H1 (cell line): ENCODE measurements around the gene SS18. TPM values are rescaled to one million over a fixed set of nuclear protein-coding genes. Genes with fewer than 3 reads are reported as not detected.

Experiments
- CTCF ChIA-PET: fragments of 300-600 bp; sonication (Branson Sonifier 250); formaldehyde crosslinking; loops from one replicate; lab custom pipeline; 2021; ENCODE audit not compliant: partially characterized antibody; lab: Charles Lee
- POLR2A ChIA-PET: fragments of 300-600 bp; sonication (Branson Sonifier 250); formaldehyde crosslinking; loops from one replicate; lab custom pipeline; 2021; ENCODE audit warnings: inconsistent platforms; ENCODE audit not compliant: partially characterized antibody; lab: Charles Lee
- DNase-seq, 2 experiments: peaks; one replicate each; pipeline versions ENCODE4 v3.0.0 to v3.0.0-alpha.2; 2010 to 2022; ENCODE audit warnings: low spot score in 2 of 2, low read depth in 1 of 2, mixed read lengths in 1 of 2
- FAIRE-seq: peaks from 2 replicates; lab custom pipeline; 2011; peaks lifted over from hg19 to GRCh38; lab: Jason Lieb, UNC
- H2AFZ ChIP-seq: 2 replicates; pipeline ENCODE4 v1.8.1; 2012; ENCODE audit warnings: low read length, inconsistent platforms
- H2AK5ac ChIP-seq: 2 replicates; pipeline ENCODE4 v1.6.1; 2013; ENCODE audit warnings: low read depth, low read length
- H2BK120ac ChIP-seq: replicated peaks from 2 replicates; pipeline ENCODE3; 2013; ENCODE audit warnings: low read depth, low read length, inconsistent platforms
- H2BK12ac ChIP-seq: 2 replicates; pipeline ENCODE4 v1.6.1; 2013; ENCODE audit warnings: low read depth, low read length
- H2BK15ac ChIP-seq: 2 replicates; pipeline ENCODE4 v1.6.1; 2013; ENCODE audit warnings: low read length
- H2BK20ac ChIP-seq: 2 replicates; pipeline ENCODE4 v1.6.1; 2013; ENCODE audit warnings: low read length
- H2BK5ac ChIP-seq: 2 replicates; pipeline ENCODE4 v1.6.1; 2013; ENCODE audit warnings: low read depth, low read length
- H3K14ac ChIP-seq: 2 replicates; pipeline ENCODE4 v1.6.1; 2013; ENCODE audit warnings: inconsistent platforms; ENCODE audit not compliant: insufficient read length
- H3K18ac ChIP-seq: 2 replicates; pipeline ENCODE4 v1.6.1; 2013; ENCODE audit warnings: low read length; ENCODE audit errors: extremely low read depth
- H3K23ac ChIP-seq: 2 replicates; pipeline ENCODE4 v1.6.1; 2013; ENCODE audit warnings: inconsistent platforms; ENCODE audit not compliant: insufficient read length
- H3K23me2 ChIP-seq: 2 replicates; pipeline ENCODE4 v1.6.1; 2013; ENCODE audit warnings: low read depth, low read length
- H3K27ac ChIP-seq: 2 replicates; pipeline ENCODE4 v1.6.1; 2011; ENCODE audit warnings: low read depth, low read length, inconsistent platforms
- H3K27me3 ChIP-seq, 4 experiments: replicated peaks in 1 of 4; 1 replicate in 1 of 4; 2 replicates in 3 of 4; pipeline versions ENCODE4 v1.6.1 to v1.8.1; 2011 to 2013; ENCODE audit warnings: low read length in 3 of 4, mild to moderate bottlenecking in 3 of 4, inconsistent platforms in 2 of 4, mixed read lengths in 2 of 4, moderate library complexity in 1 of 4; ENCODE audit not compliant: control insufficient read depth in 3 of 4, insufficient read depth in 3 of 4; ENCODE audit errors: extremely low read depth in 1 of 4
- H3K36me3 ChIP-seq, 4 experiments: 2 replicates each; pipeline versions ENCODE4 v1.6.1 to v1.8.1; 2011 to 2013; ENCODE audit warnings: mild to moderate bottlenecking in 4 of 4, low read length in 3 of 4, moderate library complexity in 2 of 4, control low read depth in 1 of 4, inconsistent platforms in 1 of 4; ENCODE audit not compliant: insufficient read depth in 4 of 4, control insufficient read depth in 2 of 4
- H3K4ac ChIP-seq: replicated peaks from 2 replicates; pipeline ENCODE3; 2013; ENCODE audit warnings: low read length, low read depth, mixed read lengths, inconsistent platforms; ENCODE audit not compliant: insufficient read length
- H3K4me1 ChIP-seq, 4 experiments: replicated peaks in 1 of 4; 1 replicate in 1 of 4; 2 replicates in 3 of 4; pipeline versions ENCODE4 v1.6.1 to v1.8.1; 2011 to 2013; ENCODE audit warnings: low read length in 3 of 4, inconsistent platforms in 2 of 4, mixed read lengths in 1 of 4; ENCODE audit not compliant: insufficient read depth in 4 of 4, control insufficient read depth in 3 of 4
- H3K4me2 ChIP-seq, 2 experiments: 2 replicates each; pipeline versions ENCODE4 v1.6.1 to v1.8.1; 2011 to 2013; ENCODE audit warnings: low read depth in 2 of 2, low read length in 2 of 2, control low read depth in 1 of 2, inconsistent platforms in 1 of 2, mild to moderate bottlenecking in 1 of 2; ENCODE audit not compliant: insufficient read depth in 1 of 2
- H3K4me3 ChIP-seq, 4 experiments: fragments of 200-600, 300-600 bp in 1 of 4; sonication (generic), shearing (Covaris generic), sonication (Bioruptor Twin) in 1 of 4; 2 replicates each; pipeline versions ENCODE4 v1.5.1 to v1.8.1; 2011 to 2016; ENCODE audit warnings: low read length in 4 of 4, low read depth in 3 of 4, control low read depth in 2 of 4, inconsistent platforms in 2 of 4, mild to moderate bottlenecking in 2 of 4, mixed read lengths in 1 of 4, moderate library complexity in 1 of 4; ENCODE audit not compliant: insufficient read depth in 2 of 4; ENCODE audit errors: extremely low read depth in 1 of 4
- H3K56ac ChIP-seq: replicated peaks from 2 replicates; pipeline ENCODE3; 2013; ENCODE audit warnings: low read depth, mild to moderate bottlenecking, mixed read lengths, low read length, inconsistent platforms; ENCODE audit not compliant: insufficient read length
- H3K79me1 ChIP-seq: 2 replicates; pipeline ENCODE4 v1.6.1; 2013; ENCODE audit warnings: low read depth, low read length, control low read depth
- H3K79me2 ChIP-seq, 2 experiments: 2 replicates each; pipeline versions ENCODE4 v1.6.1 to v1.8.1; 2012 to 2013; ENCODE audit warnings: low read length in 2 of 2, mild to moderate bottlenecking in 2 of 2, inconsistent platforms in 1 of 2; ENCODE audit not compliant: insufficient read depth in 2 of 2, control insufficient read depth in 1 of 2
- H3K9ac ChIP-seq, 4 experiments: replicated peaks in 1 of 4; 1 replicate in 1 of 4; 2 replicates in 3 of 4; pipeline versions ENCODE4 v1.6.1 to v1.8.1; 2011 to 2013; ENCODE audit warnings: low read depth in 3 of 4, low read length in 3 of 4, control low read depth in 2 of 4, mild to moderate bottlenecking in 2 of 4, moderate library complexity in 2 of 4, inconsistent platforms in 1 of 4; ENCODE audit errors: extremely low read depth in 1 of 4
- H3K9me3 ChIP-seq, 2 experiments: 2 replicates each; pipeline versions ENCODE4 v1.6.1 to v1.8.1; 2012 to 2013; ENCODE audit warnings: mild to moderate bottlenecking in 2 of 2, moderate library complexity in 2 of 2, control low read depth in 1 of 2, inconsistent platforms in 1 of 2, low read depth in 1 of 2, low read length in 1 of 2, mixed read lengths in 1 of 2; ENCODE audit not compliant: insufficient read depth in 2 of 2
- H4K20me1 ChIP-seq, 2 experiments: replicated peaks in 1 of 2; 2 replicates each; pipeline versions ENCODE3 to v1.8.1; 2011 to 2013; ENCODE audit warnings: inconsistent platforms in 2 of 2, low read length in 2 of 2, mild to moderate bottlenecking in 1 of 2; ENCODE audit not compliant: insufficient read depth in 2 of 2, control insufficient read depth in 1 of 2
- H4K5ac ChIP-seq: 2 replicates; pipeline ENCODE4 v1.6.1; 2013; ENCODE audit warnings: low read length, low read depth, mixed read lengths, inconsistent platforms; ENCODE audit not compliant: insufficient read length
- H4K8ac ChIP-seq: 2 replicates; pipeline ENCODE4 v1.8.0; 2013; ENCODE audit warnings: mild to moderate bottlenecking, moderate library complexity, low read length, inconsistent platforms; ENCODE audit not compliant: insufficient read depth; ENCODE audit errors: extremely low read depth
- H4K91ac ChIP-seq: replicated peaks from 2 replicates; pipeline ENCODE3; 2013; ENCODE audit warnings: low read length, mixed read lengths, inconsistent platforms; ENCODE audit not compliant: insufficient read length
- ASH2L ChIP-seq: fragments of 200-600, 300-600 bp; sonication (generic); IDR thresholded peaks from one replicate; pipeline ENCODE4 v1.7.1; 2017; ENCODE audit warnings: low read length
- BACH1 ChIP-seq: IDR thresholded peaks from 2 replicates; pipeline ENCODE4 v1.6.1; 2012; ENCODE audit warnings: low read length, improper control_type of control experiment
- BRCA1 ChIP-seq: IDR thresholded peaks from 2 replicates; pipeline ENCODE4 v1.6.1; 2012; ENCODE audit warnings: low read depth, low read length, improper control_type of control experiment
- CHD2 ChIP-seq: IDR thresholded peaks from 2 replicates; pipeline ENCODE4 v1.6.1; 2012; ENCODE audit warnings: low read length, improper control_type of control experiment
- EZH2 ChIP-seq: fragments of 200-600 bp; sonication (generic); IDR thresholded peaks from 2 replicates; pipeline ENCODE4 v1.7.1; 2012; ENCODE audit warnings: low read depth, mild to moderate bottlenecking, moderate library complexity, low read length, inconsistent platforms; ENCODE audit not compliant: severe bottlenecking
- FOSL1 ChIP-seq: IDR thresholded peaks from 2 replicates; pipeline ENCODE4 v1.6.1; 2011; ENCODE audit warnings: mild to moderate bottlenecking, low read depth, low read length, moderate library complexity; ENCODE audit not compliant: insufficient read depth
- GABPA ChIP-seq: IDR thresholded peaks from 2 replicates; pipeline ENCODE4 v1.6.1; 2011; ENCODE audit warnings: mild to moderate bottlenecking, low read length, moderate library complexity, borderline replicate concordance; ENCODE audit not compliant: insufficient read depth
- MAFK ChIP-seq: IDR thresholded peaks from 2 replicates; pipeline ENCODE4 v1.6.1; 2012; ENCODE audit warnings: low read depth, mild to moderate bottlenecking, improper control_type of control experiment, low read length
- POU5F1 ChIP-seq: IDR thresholded peaks from 2 replicates; pipeline ENCODE4 v1.6.1; 2011; ENCODE audit warnings: low read depth, mild to moderate bottlenecking, low read length, moderate library complexity
- SIX5 ChIP-seq: IDR thresholded peaks from 2 replicates; pipeline ENCODE4 v1.6.1; 2011; ENCODE audit warnings: mild to moderate bottlenecking, low read depth, low read length
- TAF1 ChIP-seq: IDR thresholded peaks from 2 replicates; pipeline ENCODE4 v1.6.1; 2011; ENCODE audit warnings: mild to moderate bottlenecking, low read depth, low read length
- TEAD4 ChIP-seq: IDR thresholded peaks from 2 replicates; pipeline ENCODE4 v1.6.1; 2012; ENCODE audit warnings: low read depth, low read length, inconsistent platforms, mixed read lengths
- WGBS, 2 experiments: shearing (Covaris generic) in 1 of 2; methylation state at CpG; one replicate each; pipeline versions ENCODE4 v1.1.6 to v1.1.7; 2013 to 2015; ENCODE audit warnings: low lambda C conversion rate in 2 of 2, mixed read lengths in 2 of 2, inconsistent platforms in 1 of 2, low coverage in 1 of 2, missing lambda C conversion rate in 1 of 2; ENCODE audit not compliant: insufficient replicate concordance in 2 of 2, insufficient coverage in 1 of 2, insufficient read length in 1 of 2; ENCODE audit errors: extremely low coverage in 1 of 2, missing lambda C conversion rate in 1 of 2; 5-methylcytosine and 5-hydroxymethylcytosine counted together
- polyA plus RNA-seq, 7 experiments: library from polyadenylated mRNA; depleted of rRNA in 3 of 7; stranded (reverse) in 5 of 7; unstranded in 2 of 7; fragments of >200 nt in 5 of 7; fragments of 200-250 nt in 2 of 7; gene quantifications; 1 replicate in 5 of 7; 2 replicates in 1 of 7; 4 replicates in 1 of 7; pipeline versions ENCODE4 v1.2.1 to v1.2.3, GENCODE V29; 2011 to 2013; ENCODE audit warnings: missing spikeins in 2 of 7, mixed read lengths in 2 of 7
- total RNA-seq: library from RNA; stranded (reverse); fragmentation: NEBNext Ultra II Directional; extraction: Animal tissue kit (Norgen Biotek cat#: 25700); gene quantifications from 2 replicates; pipeline ENCODE4 v1.2.1, GENCODE V29; 2021
- TF ChIP-seq, protein P1 (sequence below): IDR thresholded peaks from 2 replicates; pipeline ENCODE4 v1.6.1; 2012; ENCODE audit warnings: inconsistent platforms
- TF ChIP-seq, protein P2 (sequence below): IDR thresholded peaks from 2 replicates; pipeline ENCODE4 v1.6.1; 2011; ENCODE audit warnings: low read length, improper control_type of control experiment

SS18 gene
- total and polyA plus RNA-seq, 2 of the 8 experiments (the other 6 are each of a cell fraction or from before 2014, with no cell fraction given), result 83.5 to 106 TPM

DNA sequence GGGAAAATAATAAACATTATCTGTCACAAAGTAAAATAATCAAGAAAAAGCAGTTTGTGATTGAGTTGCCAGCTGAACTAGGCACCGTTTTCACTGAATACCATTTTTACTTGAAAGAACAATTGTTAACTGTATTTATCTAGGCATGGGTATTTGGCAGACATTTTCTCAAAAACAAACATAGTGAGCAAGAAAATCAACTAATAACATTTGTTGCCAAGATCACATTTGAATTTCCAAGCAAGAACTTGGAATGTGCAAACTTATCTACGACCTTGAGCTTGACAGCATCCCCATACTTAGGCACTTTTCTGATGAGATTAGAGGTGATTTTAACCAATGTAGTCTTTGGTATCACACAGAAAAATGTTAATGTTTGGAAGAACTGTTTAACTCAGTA, 16.7 kb downstream of the SS18 start:
- Histone ChIP-seq H3K4me3 (no peak overlapping the region), H3K4me2 (no peak overlapping the region), H3K27me3 (no peaks in the 10 kb centered on the region), H4K5ac (no peak overlapping the region), H3K36me3 (peaks cover 0 to 66% (median 19%) of the 10 kb centered on the region in 4 experiments; a peak in 4 of 8 replicates), H4K8ac (no peak overlapping the region), H2BK15ac (no peak overlapping the region), H3K23me2 (no peaks in the 10 kb centered on the region), H3K27ac (no peak overlapping the region), H2BK20ac (no peak overlapping the region), H3K56ac (no peak overlapping the region), H2AK5ac (no peak overlapping the region), H2AFZ (no peak overlapping the region), H3K79me1 (no peaks in the 10 kb centered on the region), H3K23ac (no peak overlapping the region), H3K4ac (no peak overlapping the region), H3K79me2 (peaks cover 0 to 43% of the 10 kb centered on the region in 2 experiments; a peak in 2 of 4 replicates), H4K91ac (no peak overlapping the region), H3K14ac (no peak overlapping the region), H3K18ac (no peak overlapping the region), H2BK120ac (no peak overlapping the region), H4K20me1 (peaks cover 0 to 2% of the 10 kb centered on the region in 2 experiments), H2BK5ac (no peak overlapping the region), H3K4me1 (no peaks in the 10 kb centered on the region), H3K9me3 (peaks cover 0 to 8% of the 10 kb centered on the region in 2 experiments; a peak in 1 of 4 replicates), H3K9ac (no peak overlapping the region), H2BK12ac (no peak overlapping the region)
- no peak for DNase-seq
- POLR2A ChIA-PET, result no interaction called here
- CTCF ChIA-PET, result no interaction called here
- FAIRE-seq, result no peak
- 96% methylated on average over 2 of the region's 2 CpGs; no CpG with 5 or more reads in 1 of the 2 experiments for WGBS, 2 experiments
- TF ChIP-seq TAF1, result no peak
- TF ChIP-seq EZH2, result no peak
- no peak for TF ChIP-seq ASH2L
- TF ChIP-seq GABPA, result no peak
- no peak for TF ChIP-seq CHD2
- no peak for TF ChIP-seq BRCA1
- no peak for TF ChIP-seq TEAD4
- no peak for TF ChIP-seq SIX5
- TF ChIP-seq BACH1, result no peak
- TF ChIP-seq MAFK, result no peak
- TF ChIP-seq, protein P1, sequence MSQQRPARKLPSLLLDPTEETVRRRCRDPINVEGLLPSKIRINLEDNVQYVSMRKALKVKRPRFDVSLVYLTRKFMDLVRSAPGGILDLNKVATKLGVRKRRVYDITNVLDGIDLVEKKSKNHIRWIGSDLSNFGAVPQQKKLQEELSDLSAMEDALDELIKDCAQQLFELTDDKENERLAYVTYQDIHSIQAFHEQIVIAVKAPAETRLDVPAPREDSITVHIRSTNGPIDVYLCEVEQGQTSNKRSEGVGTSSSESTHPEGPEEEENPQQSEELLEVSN, result no peak
- TF ChIP-seq, protein P2, sequence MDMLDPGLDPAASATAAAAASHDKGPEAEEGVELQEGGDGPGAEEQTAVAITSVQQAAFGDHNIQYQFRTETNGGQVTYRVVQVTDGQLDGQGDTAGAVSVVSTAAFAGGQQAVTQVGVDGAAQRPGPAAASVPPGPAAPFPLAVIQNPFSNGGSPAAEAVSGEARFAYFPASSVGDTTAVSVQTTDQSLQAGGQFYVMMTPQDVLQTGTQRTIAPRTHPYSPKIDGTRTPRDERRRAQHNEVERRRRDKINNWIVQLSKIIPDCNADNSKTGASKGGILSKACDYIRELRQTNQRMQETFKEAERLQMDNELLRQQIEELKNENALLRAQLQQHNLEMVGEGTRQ, result no peak
- TF ChIP-seq FOSL1, result no peak
- TF ChIP-seq POU5F1, result no peak
